Stimulated activated CD4-positive, alpha-beta T cell treated with anti-CD3 and anti-CD28 coated beads, TNF-alpha, amount 100 ng/mL, for 1 hour (primary cell): ENCODE measurements around the gene HIC2.
"Not testable (repeated sequence)": the region's sequence is repeated elsewhere in the genome, so short reads cannot be mapped to it uniquely, and the experiment has no call there.

Experiments
- DNase-seq, 3 donors: peaks; one replicate each; pipeline ENCODE4 v3.0.0-alpha.2; 2020; ENCODE audit warnings: low read depth in 3 of 3, low spot score in 1 of 3

HIC2 gene, protein sequence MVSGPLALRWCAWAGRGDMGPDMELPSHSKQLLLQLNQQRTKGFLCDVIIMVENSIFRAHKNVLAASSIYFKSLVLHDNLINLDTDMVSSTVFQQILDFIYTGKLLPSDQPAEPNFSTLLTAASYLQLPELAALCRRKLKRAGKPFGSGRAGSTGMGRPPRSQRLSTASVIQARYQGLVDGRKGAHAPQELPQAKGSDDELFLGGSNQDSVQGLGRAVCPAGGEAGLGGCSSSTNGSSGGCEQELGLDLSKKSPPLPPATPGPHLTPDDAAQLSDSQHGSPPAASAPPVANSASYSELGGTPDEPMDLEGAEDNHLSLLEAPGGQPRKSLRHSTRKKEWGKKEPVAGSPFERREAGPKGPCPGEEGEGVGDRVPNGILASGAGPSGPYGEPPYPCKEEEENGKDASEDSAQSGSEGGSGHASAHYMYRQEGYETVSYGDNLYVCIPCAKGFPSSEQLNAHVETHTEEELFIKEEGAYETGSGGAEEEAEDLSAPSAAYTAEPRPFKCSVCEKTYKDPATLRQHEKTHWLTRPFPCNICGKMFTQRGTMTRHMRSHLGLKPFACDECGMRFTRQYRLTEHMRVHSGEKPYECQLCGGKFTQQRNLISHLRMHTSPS

DNA sequence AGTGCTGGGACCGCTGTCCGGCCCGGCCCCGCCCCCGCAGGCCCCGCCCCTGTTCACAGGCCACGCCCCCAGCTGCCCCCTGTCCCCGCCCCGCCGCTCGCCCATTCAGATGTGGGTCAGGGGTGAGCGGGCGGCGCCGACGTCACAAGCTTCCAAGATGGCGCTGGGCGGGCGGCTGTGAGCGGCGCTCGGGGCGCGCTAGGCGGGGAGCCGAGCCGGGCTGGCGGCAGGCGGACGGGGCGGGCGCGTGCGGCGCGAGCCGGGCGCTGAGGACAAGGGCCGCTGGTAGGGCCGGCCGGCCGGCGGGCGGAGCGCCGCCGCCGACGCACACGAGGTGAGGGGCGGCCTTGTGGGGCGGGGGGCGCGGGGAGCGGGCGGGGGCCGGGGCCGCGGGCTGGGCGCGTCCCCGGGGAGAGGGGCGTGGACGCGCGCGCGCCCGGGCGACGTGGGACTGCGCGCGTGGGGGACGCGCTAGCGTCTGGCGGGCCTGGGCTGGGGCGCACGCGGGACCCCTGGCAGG is at the start of gene HIC2:
Gene HIC2 (plus strand): TSS at position 145 of the 520 bp plus-strand sequence. CDS start 25,461 bp downstream, outside the sequence.
- not testable (repeated sequence) for DNase-seq

DNA sequence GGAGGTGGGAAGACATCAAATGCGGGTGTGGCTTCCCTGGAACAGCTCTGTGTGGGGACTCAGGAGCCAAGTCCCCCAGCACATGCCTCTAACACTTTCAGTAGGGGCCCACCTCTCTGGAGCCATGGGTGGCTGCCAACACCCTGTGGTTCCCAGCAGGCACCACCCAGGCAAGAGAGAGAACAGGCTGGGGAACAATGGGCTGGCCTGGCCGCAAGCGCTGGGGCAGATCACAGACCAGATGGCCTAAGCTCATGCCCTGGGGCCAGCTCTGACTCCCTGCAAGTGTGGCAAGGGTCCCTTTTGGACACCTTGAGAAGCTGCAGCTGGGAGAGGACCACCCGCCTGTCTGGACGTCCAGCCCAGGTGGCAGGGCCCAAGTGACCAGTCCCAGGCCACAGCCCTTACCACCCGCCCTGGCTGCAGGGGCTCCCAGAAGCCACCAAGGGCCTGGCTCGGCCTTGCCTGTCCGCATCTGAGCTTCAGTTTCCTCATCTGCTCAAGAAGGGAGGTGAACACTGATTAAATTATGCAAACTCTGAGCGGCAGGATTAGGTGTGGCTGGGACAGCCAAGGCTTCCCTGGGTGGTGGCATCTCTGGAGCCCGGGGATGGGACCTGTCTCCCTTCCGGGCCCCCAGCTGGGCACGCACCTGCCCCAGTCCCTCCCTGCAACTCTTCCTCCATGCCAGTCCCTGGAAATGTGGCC is 48.4 kb upstream of the HIC2 start:
- not testable (repeated sequence) for DNase-seq

DNA sequence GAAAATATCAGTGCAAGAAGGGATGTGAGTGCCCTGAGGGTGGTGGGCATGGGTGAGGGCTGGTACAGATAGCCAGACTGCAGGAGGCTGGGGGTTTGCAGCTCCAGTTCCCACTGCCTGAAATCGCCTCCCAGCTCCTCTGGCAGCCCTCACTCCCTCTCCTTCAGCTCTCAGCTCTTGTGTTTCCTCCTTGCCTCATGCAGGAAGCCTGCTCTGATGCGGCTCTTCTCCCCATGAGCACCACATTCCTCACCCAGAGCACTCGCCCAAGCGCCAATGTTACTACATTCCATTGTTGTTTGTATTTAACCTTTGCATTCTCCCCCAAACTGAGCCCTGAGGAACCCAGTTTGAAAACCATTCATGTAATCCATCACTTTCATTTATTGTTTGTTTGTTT is 41.3 kb upstream of the HIC2 start:
- DNase-seq = not testable (repeated sequence)

- DNase-seq = not testable (repeated sequence)
These were observed 33.3 kb upstream of the HIC2 start, which contains the start of gene RIMBP3B for GRCh38 chr22:21383701-21384467. Gene RIMBP3B, plus strand, starts transcription at chr22:21383751. Its CDS starts 108 bp downstream, at chr22:21383859.

DNA sequence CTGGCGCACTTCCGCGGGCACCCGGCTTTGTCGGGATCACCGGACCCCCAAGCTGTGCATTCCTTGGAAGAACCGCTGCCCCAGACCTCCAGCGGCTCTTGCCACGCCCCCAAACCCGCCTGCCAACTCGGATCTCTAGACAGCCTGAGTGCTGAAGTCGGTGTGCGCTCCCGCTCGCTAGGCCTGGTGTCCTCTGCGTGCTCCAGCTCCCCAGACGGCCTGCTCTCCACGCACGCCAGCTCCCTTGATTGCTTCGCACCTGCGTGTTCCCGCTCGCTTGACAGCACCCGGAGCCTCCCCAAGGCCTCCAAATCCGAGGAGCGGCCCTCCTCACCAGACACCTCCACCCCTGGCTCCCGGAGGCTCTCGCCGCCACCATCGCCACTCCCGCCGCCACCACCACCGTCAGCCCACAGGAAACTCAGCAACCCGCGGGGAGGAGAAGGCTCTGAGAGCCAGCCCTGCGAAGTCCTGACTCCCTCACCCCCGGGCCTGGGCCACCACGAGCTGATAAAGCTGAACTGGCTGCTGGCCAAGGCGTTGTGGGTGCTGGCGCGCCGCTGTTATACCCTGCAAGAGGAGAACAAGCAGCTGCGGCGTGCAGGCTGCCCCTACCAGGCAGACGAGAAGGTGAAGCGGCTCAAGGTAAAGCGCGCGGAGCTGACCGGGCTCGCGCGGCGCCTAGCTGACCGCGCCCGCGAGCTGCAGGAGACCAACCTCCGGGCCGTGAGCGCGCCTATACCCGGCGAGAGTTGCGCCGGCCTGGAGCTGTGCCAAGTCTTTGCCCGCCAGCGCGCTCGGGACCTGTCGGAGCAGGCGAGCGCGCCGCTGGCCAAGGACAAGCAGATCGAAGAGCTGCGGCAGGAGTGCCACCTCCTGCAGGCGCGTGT is 32.5 kb upstream of the HIC2 start:
- not testable (repeated sequence) for DNase-seq

- DNase-seq = not testable (repeated sequence)
These were observed 27.7 kb upstream of the HIC2 start for GRCh38 chr22:21389480-21389879.

GRCh38 chr22:21390013-21390412 is 27.2 kb upstream of the HIC2 start:
- DNase-seq = not testable (repeated sequence)

DNA sequence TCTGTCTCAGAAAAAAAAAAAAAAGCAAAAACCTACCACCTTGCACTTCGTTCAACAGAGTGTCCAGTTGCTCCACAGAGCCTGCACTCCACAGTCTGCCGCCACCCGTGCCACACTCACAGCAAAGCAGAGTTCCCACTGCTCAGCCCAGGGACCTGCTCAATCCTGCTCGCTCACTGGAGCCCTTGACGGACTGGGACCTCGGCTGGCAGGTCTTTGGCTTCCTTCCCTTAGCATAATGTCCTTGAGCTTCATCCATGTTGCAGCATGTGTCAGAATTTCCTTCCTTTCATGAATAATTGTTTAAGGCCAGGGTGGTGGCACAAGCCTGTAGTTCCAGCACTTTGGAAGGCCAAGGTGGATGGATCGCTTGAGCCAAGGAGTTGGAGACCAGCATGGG is 22.6 kb upstream of the HIC2 start:
- not testable (repeated sequence) for DNase-seq

DNA sequence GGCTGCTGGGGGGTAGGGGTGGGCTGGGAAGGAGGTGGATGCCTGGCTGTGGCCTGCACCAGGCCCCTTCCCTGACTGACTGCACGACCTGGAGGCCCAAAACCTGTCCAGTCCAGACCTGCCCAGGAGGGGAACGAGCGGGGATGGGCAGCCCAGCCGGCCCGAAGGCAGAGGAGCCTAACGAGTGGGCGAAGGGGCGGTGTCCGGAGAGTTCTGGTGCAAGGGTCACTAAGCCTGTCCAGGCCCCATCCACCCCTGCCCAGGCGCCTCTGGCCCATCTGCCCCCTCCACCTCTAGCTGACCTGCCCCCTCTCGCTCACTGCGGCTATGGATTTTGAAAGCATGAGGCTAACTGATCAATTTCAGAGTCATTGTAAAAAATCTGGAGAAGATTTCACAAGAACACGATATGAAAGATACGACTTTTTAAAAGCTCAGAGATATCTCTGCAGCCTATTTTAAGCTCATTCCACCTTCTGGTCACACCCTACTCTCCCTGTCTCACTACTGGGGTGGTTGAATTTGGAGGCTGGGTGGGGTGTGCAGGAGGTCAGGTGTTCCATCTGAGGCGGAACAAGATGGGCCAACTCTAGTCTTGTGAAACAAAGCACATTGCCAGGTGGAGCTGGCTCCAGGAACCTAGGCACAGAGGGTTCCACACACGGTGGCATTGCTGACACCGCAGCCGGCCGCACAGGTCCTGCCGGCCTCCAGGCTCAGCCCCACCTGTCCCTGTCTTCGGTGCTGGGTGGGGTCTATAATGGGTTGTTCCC is 15.8 kb upstream of the HIC2 start:
- DNase-seq = not testable (repeated sequence)

DNA sequence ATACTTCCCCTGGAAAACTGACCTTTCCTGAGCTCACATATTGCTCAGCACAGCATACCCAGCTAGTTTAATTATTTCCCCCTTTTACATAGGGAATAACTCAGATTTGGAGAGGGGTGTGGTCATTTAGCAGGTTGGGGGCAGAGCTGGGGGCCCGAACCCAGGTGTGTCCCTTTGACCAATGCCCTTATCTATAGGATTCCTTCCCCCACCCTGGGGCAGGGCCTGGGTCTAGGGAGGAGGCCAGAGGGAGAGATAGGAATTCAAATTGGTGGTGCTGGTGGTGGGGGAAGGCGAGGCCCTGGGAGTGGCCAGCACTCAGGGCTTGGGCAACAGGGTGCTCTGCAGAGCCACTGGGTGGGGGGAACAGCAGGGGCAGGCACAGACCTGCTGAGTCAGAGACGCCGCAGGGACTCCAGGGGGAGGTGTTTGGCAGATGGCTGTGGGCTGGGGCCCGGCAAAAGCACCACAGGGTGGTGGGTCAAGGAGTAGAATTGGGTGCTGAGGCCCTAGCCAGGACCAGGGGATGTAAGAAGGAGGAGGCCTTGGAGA is 14.3 kb upstream of the HIC2 start:
- not testable (repeated sequence) for DNase-seq

DNA sequence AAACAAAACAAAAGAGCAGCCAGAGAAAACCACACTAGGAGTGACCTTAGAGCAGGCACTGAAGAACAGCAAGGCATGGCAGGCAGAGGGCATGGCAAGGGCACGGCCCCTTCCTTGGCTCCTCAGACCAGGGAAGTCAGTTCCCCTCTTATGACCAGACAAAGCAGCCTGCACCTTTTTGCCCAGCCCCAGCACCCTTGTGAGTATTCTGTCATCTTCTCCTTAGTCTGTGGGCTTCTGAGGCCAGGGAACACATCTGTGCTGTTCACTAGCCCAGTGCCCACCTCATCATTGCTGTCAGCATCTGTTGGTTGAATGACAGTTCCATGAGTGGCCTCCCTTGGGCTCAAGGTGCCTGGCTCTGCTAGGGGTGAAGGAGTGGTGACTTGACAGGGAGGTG is 10.0 kb upstream of the HIC2 start:
- DNase-seq = not testable (repeated sequence)

DNA sequence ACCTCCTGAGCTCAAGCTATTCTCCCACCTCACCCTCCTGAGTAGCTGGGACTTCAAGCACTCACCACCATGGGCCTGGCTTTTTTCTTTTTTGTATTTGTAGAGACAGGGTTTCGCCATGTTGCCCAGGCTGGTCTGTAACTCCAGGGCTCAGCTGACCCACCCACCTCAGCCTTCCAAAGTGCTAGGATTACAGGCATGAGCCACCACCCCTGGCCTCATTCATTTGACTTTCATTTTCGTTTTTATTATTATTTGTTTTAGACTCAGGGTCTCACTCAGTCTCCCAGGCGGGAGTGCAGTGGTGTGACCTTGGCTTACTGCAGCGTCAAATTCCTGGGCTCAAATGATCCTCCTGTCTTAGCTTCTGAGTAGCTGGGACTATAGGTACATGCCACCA is 9.4 kb upstream of the HIC2 start:
- not testable (repeated sequence) for DNase-seq

DNA sequence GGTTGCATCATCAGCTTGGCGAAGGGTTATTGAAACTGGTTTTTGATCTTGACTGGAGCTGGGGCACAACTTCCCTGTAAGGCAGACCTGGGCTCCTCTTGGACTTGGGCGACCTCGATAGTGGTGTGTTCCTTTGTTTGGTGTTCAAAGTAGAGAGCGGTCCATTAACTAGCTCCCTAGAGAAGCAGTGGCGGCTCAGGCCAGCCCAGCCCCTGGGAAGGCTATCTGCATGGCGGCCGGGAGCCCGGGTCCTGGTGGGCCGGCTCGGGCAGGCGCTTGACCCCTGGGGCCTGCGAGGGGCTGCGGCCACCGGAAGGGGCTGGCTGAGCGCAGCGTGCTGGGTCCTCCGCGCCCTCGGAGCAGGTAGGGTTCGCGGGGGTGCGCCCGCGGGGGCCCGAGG is 796 bp upstream of the HIC2 start:
- not testable (repeated sequence) for DNase-seq

DNA sequence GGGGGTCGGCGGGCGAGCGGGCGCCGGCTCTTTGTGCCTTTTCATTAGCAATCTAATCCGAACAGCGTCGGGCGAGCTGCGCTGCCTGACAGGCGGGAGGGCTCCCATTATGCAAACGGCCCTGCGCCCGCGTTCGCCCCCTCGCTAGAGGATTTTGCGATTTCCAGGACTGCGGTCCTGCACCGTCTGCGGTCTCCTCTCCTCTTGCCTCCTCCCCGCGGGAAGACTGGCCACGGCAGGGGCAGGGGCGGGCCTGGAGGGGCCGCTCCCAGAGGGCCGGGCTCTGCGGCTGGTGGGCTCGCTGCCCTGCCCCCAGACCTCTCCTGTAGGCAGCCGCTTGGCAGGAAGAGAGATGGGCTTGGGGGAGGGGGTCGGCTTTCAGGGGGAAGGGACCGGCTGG is 682 bp downstream of the HIC2 start:
- DNase-seq = peak in 1 of 3 donors; percentile 10

GRCh38 chr22:21418974-21419638 is 1.9 kb downstream of the HIC2 start:
- DNase-seq = not testable (repeated sequence)

- DNase-seq = not testable (repeated sequence)
These were observed 3.1 kb downstream of the HIC2 start for GRCh38 chr22:21420180-21420763.

GRCh38 chr22:21424084-21424709 is 7.0 kb downstream of the HIC2 start:
- DNase-seq = not testable (repeated sequence)
